Keratinocyte (primary cell): ENCODE results near the gene PFDN5.

Experiments used
- CTCF ChIP-seq, 3 experiments: IDR thresholded peaks in 1 of 3; conservative IDR thresholded peaks in 1 of 3; optimal IDR thresholded peaks in 1 of 3; 2 replicates in 2 of 3; 3 replicates in 1 of 3; pipeline versions ENCODE3 to v1.5.1; 2011; ENCODE audit warnings: low read length in 3 of 3, mild to moderate bottlenecking in 3 of 3, moderate library complexity in 2 of 3, control low read depth in 1 of 3, inconsistent platforms in 1 of 3; ENCODE audit not compliant: insufficient read depth in 2 of 3; ENCODE audit errors: extremely low read depth in 1 of 3
- EZH2 ChIP-seq: IDR thresholded peaks from one replicate; pipeline ENCODE4 v1.6.1; 2012; ENCODE audit warnings: inconsistent platforms, mild to moderate bottlenecking, low read length, moderate library complexity

- peak in 1 of 3 experiments; percentile 5 for TF ChIP-seq CTCF (optimal IDR thresholded peaks at IDR 0.05 in 1 of 3, IDR thresholded peaks at IDR 0.05 in 1 of 3, conservative IDR thresholded peaks at IDR 0.05 in 1 of 3; ENCODE audit: extremely low read depth in 1 of 3, insufficient read depth in 2 of 3, low read length in 3 of 3)
- TF ChIP-seq EZH2 = no peak
Measured at GRCh38 chr12:53328043-53328435, 32.7 kb downstream of the PFDN5 start.
